Globus pallidus (tissue), 1 donor: ENCODE measurements around the gene BCAS3.
"Not testable (repeated sequence)": the region's sequence is repeated elsewhere in the genome, so short reads cannot be mapped to it uniquely, and the experiment has no call there.

Source experiments
- DNase-seq: peaks from one replicate; pipeline ENCODE4 v3.0.0-alpha.2; 2015; ENCODE audit warnings: low spot score

The BCAS3 gene

DNA sequence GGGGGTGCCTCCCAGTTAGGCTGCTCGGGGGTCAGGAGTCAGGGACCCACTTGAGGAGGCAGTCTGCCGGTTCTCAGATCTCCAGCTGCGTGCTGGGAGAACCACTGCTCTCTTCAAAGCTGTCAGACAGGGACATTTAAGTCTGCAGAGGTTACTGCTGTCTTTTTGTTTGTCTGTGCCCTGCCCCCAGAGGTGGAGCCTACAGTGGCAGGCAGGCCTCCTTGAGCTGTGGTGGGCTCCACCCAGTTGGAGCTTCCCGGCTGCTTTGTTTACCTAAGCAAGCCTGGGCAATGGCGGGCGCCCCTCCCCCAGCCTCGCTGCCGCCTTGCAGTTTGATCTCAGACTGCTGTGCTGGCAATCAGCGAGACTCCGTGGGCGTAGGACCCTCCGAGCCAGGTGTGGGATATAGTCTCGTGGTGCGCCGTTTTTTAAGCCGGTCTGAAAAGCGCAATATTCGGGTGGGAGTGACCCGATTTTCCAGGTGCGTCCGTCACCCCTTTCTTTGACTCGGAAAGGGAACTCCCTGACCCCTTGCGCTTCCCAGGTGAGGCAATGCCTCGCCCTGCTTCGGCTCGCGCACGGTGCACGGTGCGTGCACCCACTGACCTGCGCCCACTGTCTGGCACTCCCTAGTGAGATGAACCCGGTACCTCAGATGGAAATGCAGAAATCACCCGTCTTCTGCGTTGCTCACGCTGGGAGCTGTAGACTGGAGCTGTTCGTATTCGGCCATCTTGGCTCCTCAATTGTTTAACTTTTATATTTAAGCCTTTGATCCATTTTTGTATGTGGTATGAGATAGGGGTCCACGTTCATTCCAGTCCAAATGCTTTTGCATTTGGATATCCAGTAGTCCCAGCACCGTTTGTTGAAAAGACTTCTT lies 209.3 kb downstream of the BCAS3 start:
- not testable (repeated sequence) for DNase-seq

DNA sequence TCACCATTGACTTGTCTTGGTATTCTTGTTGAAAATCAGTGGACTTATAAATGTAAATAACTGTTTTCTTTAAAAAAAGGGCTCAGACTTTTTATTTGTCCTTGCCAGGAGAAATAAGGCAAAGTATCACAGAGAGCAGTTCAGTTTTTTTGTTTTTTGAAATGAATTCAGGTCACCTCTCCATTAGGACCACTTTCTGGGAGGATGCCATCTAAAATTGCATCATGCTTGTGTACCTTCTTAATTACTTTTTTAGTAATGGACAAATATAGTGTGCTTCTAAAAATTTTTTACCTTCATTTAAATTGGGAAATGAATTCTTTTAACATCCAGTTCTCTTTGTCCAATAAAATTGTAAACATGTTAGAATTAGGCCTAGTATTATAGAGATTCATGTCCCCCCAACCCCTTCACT lies 210.0 kb downstream of the BCAS3 start:
- no peak for DNase-seq

- no peak for DNase-seq
Measured at GRCh38 chr17:60888812-60889709, 211.4 kb downstream of the BCAS3 start.

GRCh38 chr17:60891149-60891548 lies 213.5 kb downstream of the BCAS3 start:
- no peak for DNase-seq

DNA sequence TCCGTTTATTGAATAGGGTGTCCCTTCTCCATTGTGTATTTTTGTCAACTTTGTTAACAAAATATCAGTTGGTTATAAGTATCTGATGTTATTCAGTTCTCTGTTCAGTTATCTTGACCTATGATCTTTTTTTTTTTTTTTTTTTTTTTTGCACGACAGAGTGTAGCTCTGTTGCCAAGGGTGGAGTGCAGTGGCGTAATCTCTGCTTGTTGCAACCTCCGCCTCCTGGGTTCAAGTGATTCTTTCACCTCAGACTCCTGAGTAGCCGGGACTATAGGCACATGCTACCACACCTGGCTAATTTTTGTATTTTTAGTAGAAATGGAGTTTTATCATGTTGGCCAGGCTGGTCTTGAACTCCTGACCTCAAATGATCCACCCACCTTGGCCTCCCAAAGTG lies 215.8 kb downstream of the BCAS3 start:
- DNase-seq: no peak

DNA sequence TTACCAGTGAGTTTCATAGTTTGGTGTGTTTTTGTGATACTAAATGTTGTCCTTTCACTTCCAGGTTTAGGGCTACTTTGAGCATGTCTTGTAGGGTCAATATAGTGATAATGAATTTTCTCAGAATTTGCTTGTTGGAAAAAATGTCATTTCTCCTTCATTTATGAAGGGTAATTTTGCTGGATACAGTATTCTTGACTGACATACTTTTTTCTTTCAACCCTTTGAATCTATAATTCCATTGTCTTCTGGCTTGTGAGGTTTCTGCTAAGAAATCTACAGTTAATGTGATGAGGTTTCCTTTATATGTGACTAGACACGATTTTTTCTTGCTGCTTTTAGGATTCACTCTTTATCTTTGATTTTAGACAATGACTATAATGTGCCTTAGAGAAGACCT lies 219.3 kb downstream of the BCAS3 start:
- no peak for DNase-seq

- no peak for DNase-seq
Measured at GRCh38 chr17:60899115-60899514, 221.5 kb downstream of the BCAS3 start.

GRCh38 chr17:60900688-60901087 lies 223.0 kb downstream of the BCAS3 start:
- no peak for DNase-seq

GRCh38 chr17:60901242-60901641 lies 223.6 kb downstream of the BCAS3 start:
- no peak for DNase-seq

DNA sequence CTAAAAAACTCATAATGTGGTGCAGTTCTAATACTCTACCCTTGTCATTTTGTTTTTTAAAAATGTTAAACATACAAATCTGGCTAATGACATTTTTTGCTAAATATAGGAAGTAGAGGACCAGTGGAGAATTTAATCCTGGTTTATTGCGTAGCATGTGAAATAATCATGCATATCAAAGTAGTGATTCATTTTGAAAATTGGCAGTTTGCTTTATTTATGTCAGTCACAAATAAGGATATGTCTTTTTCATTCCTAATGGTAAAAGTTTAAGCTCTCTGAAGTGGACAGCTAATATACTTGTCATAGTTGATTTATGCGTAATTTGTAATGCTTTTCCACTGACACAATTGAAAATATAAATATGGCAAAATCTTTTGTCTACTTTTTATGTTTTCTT lies 224.2 kb downstream of the BCAS3 start:
- DNase-seq: no peak

DNA sequence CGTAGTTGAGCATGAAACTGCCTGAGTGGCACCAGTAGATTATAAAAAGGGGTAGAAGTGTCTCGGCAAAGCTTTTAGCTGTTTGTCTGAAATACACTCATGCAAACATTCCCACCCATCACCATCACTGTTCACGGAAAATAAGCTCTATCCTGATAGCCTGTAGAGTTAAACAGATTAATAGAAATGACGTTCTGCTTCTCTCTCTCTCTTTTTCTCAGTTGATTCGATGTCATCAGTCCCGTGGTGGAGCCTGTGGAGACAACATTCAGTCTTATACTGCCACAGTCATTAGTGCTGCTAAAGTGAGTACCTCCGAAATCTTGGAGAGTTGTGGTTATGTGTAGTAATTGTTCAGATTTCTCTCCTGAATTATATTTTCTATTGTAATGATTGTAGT lies 224.7 kb downstream of the BCAS3 start:
- peak; percentile 18 for DNase-seq

DNA sequence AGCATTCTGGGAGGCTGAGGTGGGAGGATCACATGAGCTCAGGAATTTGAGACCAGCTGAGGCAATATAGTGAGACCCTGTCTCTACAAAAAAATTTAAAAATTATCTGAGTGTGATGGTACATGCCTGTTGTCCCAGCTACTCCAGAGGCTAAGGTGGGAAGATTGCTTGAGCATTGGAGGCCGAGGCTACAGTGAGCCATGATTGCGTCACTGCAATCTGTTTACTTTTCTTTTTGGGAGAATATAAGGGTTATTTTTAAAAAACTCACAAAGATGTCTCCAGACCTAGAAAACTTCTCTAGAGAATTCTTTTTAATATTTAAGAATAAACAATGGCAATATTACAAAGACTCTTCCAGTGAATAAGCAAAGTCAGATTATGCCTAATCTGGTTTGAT lies 226.9 kb downstream of the BCAS3 start:
- DNase-seq: no peak

GRCh38 chr17:60905709-60906108 lies 228.1 kb downstream of the BCAS3 start:
- DNase-seq: no peak

DNA sequence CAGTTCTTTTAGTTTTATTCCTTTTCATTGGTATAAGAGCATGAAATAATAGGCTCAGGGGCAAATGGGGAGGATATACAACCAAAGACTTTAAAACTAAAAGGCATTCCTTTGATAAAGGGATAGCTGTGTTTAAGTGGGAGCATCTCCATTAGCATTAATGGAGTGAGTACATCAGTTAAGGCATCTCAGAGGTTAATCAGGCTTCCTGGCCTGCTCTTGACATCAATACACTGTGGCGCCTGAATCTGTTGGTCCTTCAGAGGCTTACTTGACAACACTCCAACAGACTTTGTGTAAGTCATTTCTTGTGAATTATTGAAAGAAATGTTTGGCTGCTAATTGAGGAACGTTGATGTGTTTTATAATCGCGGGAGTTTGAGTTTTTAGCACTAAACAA lies 230.7 kb downstream of the BCAS3 start:
- DNase-seq: no peak

DNA sequence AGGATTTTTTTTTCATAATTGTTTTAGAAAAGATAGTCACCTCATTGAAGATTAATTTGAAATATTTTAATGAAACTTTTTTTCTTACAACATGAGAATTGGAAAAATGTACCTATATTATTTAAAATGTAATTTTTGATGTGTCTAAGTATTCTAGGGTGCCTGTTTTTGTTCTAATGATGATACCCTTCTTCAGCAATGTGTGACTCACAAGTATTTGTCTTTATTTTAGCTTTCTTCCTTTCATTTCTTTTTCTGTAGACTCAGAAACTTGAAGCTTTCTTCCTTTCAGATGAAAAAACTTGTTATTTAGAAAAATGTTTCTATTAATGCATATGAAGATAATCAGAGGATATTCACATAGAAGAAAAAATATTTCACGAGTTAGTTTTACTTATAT lies 231.8 kb downstream of the BCAS3 start:
- DNase-seq: no peak

GRCh38 chr17:60910415-60910814 lies 232.8 kb downstream of the BCAS3 start:
- no peak for DNase-seq

DNA sequence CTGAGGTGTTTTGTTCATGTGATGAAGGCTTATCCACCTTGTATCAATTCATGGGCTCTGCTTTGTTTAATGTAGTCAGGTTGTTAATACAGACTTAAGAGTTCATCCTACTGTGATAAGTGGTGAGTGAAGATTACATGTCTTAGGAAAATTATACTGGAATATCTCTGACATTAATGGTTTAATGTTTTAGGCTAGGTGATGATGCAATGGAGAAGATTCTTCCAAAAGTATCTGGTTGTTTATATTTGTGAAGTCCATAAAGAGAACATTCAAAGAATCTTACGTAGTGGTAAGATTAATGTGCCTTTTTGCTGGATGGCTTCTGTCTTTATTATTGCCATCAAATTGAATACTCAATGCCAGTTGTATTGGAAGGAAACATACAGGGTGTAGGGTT lies 236.4 kb downstream of the BCAS3 start:
- no peak for DNase-seq

DNA sequence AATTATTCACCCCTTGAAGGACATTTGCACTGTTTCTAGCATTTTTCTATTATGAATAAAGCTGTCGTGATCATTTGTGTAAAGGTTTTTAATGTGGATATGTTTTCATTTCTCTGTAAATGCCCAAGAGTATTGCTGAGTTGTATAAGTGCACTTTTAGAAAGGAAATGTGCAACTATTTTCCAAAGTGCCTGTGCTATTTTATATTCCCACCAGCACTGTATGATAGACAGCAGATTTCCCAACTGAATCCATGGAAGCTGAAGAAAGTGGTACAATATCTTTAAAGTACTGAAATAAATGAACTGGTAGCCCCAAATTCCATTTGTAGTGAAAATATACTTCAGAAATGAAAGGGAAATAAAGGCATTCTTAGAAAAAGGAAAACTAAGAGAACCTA lies 238.4 kb downstream of the BCAS3 start:
- DNase-seq: no peak

DNA sequence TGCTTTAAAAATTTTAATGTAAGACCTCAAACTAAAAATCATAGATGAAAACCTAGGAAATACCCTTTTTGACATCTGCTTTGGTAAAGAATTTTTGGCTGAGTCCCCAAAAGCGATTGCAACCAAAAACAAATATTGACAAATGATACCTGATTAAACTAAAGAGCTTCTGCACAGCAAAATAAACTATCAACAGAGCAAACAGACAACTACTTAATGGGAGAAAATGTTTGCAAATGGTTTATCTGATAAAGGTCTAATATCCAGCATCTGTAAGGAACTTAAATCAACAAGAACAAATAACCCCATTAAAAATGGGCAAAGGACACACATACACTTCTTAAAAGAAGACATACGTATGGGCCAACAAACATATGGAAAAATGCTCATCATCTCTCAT lies 242.5 kb downstream of the BCAS3 start:
- DNase-seq: no peak

- no peak for DNase-seq
Measured at GRCh38 chr17:60923000-60923399, 245.3 kb downstream of the BCAS3 start.

DNA sequence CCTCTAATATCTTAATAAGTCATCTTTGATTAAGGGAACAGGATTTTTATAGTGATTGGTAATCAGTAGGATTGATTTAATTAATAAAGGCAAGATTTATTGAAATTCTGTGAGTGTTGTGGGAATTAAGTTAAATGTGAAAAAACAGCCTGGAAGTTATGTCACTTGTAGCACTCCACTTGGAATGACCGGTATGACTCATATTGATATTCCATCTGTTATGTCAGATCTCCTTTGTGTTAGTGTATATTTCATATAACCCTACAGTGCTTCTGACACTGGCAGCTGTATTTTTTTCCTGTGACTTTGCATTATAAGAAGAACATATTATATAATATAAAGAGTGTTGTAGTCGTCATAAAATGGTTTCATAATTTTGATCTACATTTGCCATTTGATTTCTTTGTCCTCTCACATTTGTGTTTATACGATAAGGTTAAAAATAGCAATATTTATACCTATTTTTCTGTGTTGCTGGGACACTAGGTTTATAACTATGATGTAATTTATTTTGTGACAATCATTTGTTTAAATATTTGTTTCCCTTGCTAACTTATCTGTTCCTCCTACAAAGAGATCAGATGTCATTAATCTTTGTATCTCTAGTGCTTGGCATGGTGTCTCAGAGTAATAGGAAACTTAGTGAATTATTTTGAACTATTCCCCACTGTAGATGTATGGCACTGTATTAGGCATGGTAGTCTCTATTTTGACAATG lies 249.0 kb downstream of the BCAS3 start:
- no peak for DNase-seq

GRCh38 chr17:60933739-60934138 lies 256.1 kb downstream of the BCAS3 start:
- no peak for DNase-seq
